ENCODE results near the gene KCTD3.

Gene KCTD3

DNA sequence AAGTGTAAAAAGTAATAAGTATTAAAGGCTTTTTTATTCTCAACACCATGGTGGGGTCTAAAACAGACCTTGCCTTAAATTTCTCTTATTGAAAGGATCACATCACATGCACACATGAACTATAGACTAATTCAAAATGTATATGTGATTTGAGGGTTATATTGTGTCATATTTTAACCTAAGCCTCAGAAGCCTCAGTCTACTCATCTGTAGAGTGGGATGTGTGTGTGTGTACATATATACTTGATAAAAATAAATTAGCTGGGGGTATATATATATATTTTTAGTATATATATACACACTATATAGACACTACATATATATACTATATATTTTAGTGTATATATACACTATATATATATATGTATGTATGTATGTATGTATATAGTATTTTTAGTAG, 58.8 kb downstream of the KCTD3 start:
- Histone ChIP-seq H3K4me3 (ENCODE audit: low read length, poor library complexity, severe bottlenecking) (no peak overlapping the region), H3K9ac (ENCODE audit: low read depth, low read length, poor library complexity, severe bottlenecking) (no peak overlapping the region), H3K4me2 (ENCODE audit: low read depth, low read length, poor library complexity, severe bottlenecking) (no peak overlapping the region), H3K36me3 (ENCODE audit: insufficient read depth, low read length) (peaks cover 8% of the 10 kb centered on the region; the same call in 1 of the 2 replicates), H3K9me3 (ENCODE audit: insufficient read depth, low read depth, low read length) (no peaks in the 10 kb centered on the region), H3F3A (ENCODE audit: low read depth) (no peaks in the 10 kb centered on the region), H3K27me3 (ENCODE audit: insufficient read depth, low read length, poor library complexity, severe bottlenecking) (no peaks in the 10 kb centered on the region), H3K9me2 (replicated peaks; ENCODE audit: low read depth, low read length) (no peaks in the 10 kb centered on the region), H4K20me1 (ENCODE audit: insufficient read depth, low read length, poor library complexity, severe bottlenecking) (no peaks in the 10 kb centered on the region), H3K79me2 (ENCODE audit: insufficient read depth, low read length) (no peaks in the 10 kb centered on the region), H2AFZ (ENCODE audit: low read length) (no peak overlapping the region), H3K4me1 (ENCODE audit: insufficient read depth, low read length, poor library complexity, severe bottlenecking) (no peaks in the 10 kb centered on the region)
- TF ChIP-seq EZH2phosphoT487 (IDR thresholded peaks at IDR 0.05; ENCODE audit: borderline replicate concordance) = no peak
- TF ChIP-seq, protein P1, sequence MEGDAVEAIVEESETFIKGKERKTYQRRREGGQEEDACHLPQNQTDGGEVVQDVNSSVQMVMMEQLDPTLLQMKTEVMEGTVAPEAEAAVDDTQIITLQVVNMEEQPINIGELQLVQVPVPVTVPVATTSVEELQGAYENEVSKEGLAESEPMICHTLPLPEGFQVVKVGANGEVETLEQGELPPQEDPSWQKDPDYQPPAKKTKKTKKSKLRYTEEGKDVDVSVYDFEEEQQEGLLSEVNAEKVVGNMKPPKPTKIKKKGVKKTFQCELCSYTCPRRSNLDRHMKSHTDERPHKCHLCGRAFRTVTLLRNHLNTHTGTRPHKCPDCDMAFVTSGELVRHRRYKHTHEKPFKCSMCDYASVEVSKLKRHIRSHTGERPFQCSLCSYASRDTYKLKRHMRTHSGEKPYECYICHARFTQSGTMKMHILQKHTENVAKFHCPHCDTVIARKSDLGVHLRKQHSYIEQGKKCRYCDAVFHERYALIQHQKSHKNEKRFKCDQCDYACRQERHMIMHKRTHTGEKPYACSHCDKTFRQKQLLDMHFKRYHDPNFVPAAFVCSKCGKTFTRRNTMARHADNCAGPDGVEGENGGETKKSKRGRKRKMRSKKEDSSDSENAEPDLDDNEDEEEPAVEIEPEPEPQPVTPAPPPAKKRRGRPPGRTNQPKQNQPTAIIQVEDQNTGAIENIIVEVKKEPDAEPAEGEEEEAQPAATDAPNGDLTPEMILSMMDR (conservative IDR thresholded peaks at IDR 0.05; ENCODE audit: low read length) = no peak

DNA sequence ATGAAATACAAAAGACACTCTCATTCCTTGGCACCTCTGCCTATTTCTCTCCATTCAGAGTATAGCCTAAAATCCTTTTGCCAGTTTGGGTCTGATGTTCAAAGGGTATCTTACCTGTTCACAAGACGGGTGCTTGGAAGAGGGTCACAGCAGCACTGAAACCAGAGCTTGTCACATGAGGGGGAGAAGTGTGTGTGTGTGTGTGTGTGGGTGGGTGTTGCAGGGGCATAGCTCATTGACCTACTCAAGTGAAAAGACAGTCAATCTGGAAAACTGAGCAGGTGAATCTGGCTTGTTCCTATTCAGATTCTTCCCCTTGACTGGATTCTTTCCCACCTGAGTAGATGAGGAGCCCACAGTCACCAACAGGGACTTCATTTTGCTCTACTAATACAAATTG, 63.9 kb downstream of the KCTD3 start:
- no peak overlapping the region for H3K9ac ChIP-seq (ENCODE audit: low read depth, low read length, poor library complexity, severe bottlenecking)
- no peaks in the 10 kb centered on the region for H3K79me2 ChIP-seq (ENCODE audit: insufficient read depth, low read length)
- H3K9me3 ChIP-seq (ENCODE audit: insufficient read depth, low read depth, low read length) = no peaks in the 10 kb centered on the region
- no peaks in the 10 kb centered on the region for H4K20me1 ChIP-seq (ENCODE audit: insufficient read depth, low read length, poor library complexity, severe bottlenecking)
- TF ChIP-seq, protein P1 (conservative IDR thresholded peaks at IDR 0.05; ENCODE audit: low read length) = no peak
- TF ChIP-seq EZH2phosphoT487 (IDR thresholded peaks at IDR 0.05; ENCODE audit: borderline replicate concordance) = no peak
- H3K27me3 ChIP-seq (ENCODE audit: insufficient read depth, low read length, poor library complexity, severe bottlenecking) = no peaks in the 10 kb centered on the region
- no peak overlapping the region for H2AFZ ChIP-seq (ENCODE audit: low read length)
- H3K36me3 ChIP-seq (ENCODE audit: insufficient read depth, low read length) = no peaks in the 10 kb centered on the region
- H3F3A ChIP-seq (ENCODE audit: low read depth) = no peaks in the 10 kb centered on the region
- no peak overlapping the region for H3K4me2 ChIP-seq (ENCODE audit: low read depth, low read length, poor library complexity, severe bottlenecking)
- no peaks in the 10 kb centered on the region for H3K9me2 ChIP-seq (replicated peaks; ENCODE audit: low read depth, low read length)
- H3K4me3 ChIP-seq (ENCODE audit: low read length, poor library complexity, severe bottlenecking) = no peak overlapping the region
- H3K4me1 ChIP-seq (ENCODE audit: insufficient read depth, low read length, poor library complexity, severe bottlenecking) = no peaks in the 10 kb centered on the region

DNA sequence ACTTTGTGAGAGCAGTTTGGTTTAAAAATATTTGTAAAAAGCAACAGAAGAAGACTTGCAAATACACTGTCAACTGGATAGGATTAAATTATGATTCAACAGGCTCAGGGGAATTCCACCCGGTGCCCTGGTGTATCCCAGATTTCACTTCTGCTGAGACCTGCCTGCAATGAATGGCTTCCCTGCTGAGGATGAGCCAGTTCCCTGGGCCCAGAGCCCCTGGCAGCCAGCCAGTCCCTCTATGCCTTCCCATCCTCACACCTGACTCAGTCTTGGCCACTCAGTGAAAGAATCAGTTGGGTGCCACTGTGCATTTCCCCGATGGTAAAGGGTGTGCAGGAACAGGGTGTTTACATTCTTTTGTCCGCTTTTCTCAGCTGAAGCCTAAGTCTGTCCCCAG, 64.4 kb downstream of the KCTD3 start:
- Histone ChIP-seq H3K27me3 (ENCODE audit: insufficient read depth, low read length, poor library complexity, severe bottlenecking) (no peaks in the 10 kb centered on the region), H3K9ac (ENCODE audit: low read depth, low read length, poor library complexity, severe bottlenecking) (no peak overlapping the region), H3K9me2 (replicated peaks; ENCODE audit: low read depth, low read length) (no peaks in the 10 kb centered on the region), H3K36me3 (ENCODE audit: insufficient read depth, low read length) (no peaks in the 10 kb centered on the region), H3F3A (ENCODE audit: low read depth) (no peaks in the 10 kb centered on the region), H3K79me2 (ENCODE audit: insufficient read depth, low read length) (no peaks in the 10 kb centered on the region), H3K4me3 (ENCODE audit: low read length, poor library complexity, severe bottlenecking) (no peak overlapping the region), H3K9me3 (ENCODE audit: insufficient read depth, low read depth, low read length) (no peaks in the 10 kb centered on the region), H3K4me2 (ENCODE audit: low read depth, low read length, poor library complexity, severe bottlenecking) (no peak overlapping the region), H2AFZ (ENCODE audit: low read length) (no peak overlapping the region), H4K20me1 (ENCODE audit: insufficient read depth, low read length, poor library complexity, severe bottlenecking) (no peaks in the 10 kb centered on the region), H3K4me1 (ENCODE audit: insufficient read depth, low read length, poor library complexity, severe bottlenecking) (no peaks in the 10 kb centered on the region)
- TF ChIP-seq EZH2phosphoT487 (IDR thresholded peaks at IDR 0.05; ENCODE audit: borderline replicate concordance) = no peak

DNA sequence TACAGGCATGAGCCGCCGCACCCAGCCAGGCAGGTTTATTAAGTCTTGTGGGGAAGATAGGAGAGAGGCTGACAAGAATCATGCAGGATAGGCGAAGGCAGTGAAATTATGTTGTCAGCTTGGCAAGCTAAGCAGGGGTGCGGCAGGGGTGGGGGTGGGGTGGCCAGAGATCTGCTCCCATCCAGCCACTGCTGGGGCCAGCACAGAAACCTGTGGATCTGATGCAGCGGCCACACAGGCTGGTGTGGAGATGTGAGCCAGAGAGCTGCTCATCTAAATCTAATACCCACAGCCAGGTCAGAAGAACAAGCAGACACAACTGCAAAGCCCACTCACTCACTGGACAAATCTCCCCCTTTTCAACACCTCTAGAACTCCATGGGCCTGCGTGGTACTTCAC, 68.7 kb downstream of the KCTD3 start:
- no peak overlapping the region for H3K4me3 ChIP-seq (ENCODE audit: low read length, poor library complexity, severe bottlenecking)
- no peaks in the 10 kb centered on the region for H3F3A ChIP-seq (ENCODE audit: low read depth)
- no peaks in the 10 kb centered on the region for H3K4me1 ChIP-seq (ENCODE audit: insufficient read depth, low read length, poor library complexity, severe bottlenecking)
- no peak overlapping the region for H2AFZ ChIP-seq (ENCODE audit: low read length)
- H3K4me2 ChIP-seq (ENCODE audit: low read depth, low read length, poor library complexity, severe bottlenecking) = no peak overlapping the region
- H3K36me3 ChIP-seq (ENCODE audit: insufficient read depth, low read length) = no peaks in the 10 kb centered on the region
- no peaks in the 10 kb centered on the region for H3K9me3 ChIP-seq (ENCODE audit: insufficient read depth, low read depth, low read length)
- TF ChIP-seq, protein P1 (conservative IDR thresholded peaks at IDR 0.05; ENCODE audit: low read length) = no peak
- TF ChIP-seq EZH2phosphoT487 (IDR thresholded peaks at IDR 0.05; ENCODE audit: borderline replicate concordance) = no peak
- H3K27me3 ChIP-seq (ENCODE audit: insufficient read depth, low read length, poor library complexity, severe bottlenecking) = no peaks in the 10 kb centered on the region
- no peaks in the 10 kb centered on the region for H3K79me2 ChIP-seq (ENCODE audit: insufficient read depth, low read length)
- H3K9me2 ChIP-seq (replicated peaks; ENCODE audit: low read depth, low read length) = no peaks in the 10 kb centered on the region
- H3K9ac ChIP-seq (ENCODE audit: low read depth, low read length, poor library complexity, severe bottlenecking) = no peak overlapping the region
- no peaks in the 10 kb centered on the region for H4K20me1 ChIP-seq (ENCODE audit: insufficient read depth, low read length, poor library complexity, severe bottlenecking)

Measured in Loucy (cell line).